Muscle layer of duodenum (tissue), 2 donors: ENCODE results near the gene COL27A1.

Experiments used
- H3K27ac ChIP-seq: one replicate; pipeline ENCODE4 v1.7.0; 2013; ENCODE audit warnings: mild to moderate bottlenecking, low read length
- H3K27me3 ChIP-seq: one replicate; pipeline ENCODE4 v1.7.0; 2013; ENCODE audit warnings: low read depth, mild to moderate bottlenecking, control low read depth, low read length
- H3K36me3 ChIP-seq, 2 donors: one replicate each; pipeline ENCODE4 v1.7.0; 2013; ENCODE audit warnings: low read length in 2 of 2, control low read depth in 1 of 2, mild to moderate bottlenecking in 1 of 2; ENCODE audit not compliant: insufficient read depth in 2 of 2, control insufficient read depth in 1 of 2
- H3K4me1 ChIP-seq, 2 donors: one replicate each; pipeline ENCODE4 v1.7.0; 2013; ENCODE audit warnings: low read length in 2 of 2, mild to moderate bottlenecking in 2 of 2, control low read depth in 1 of 2, moderate library complexity in 1 of 2; ENCODE audit not compliant: insufficient read depth in 2 of 2, control insufficient read depth in 1 of 2
- H3K4me3 ChIP-seq, 2 donors: one replicate each; pipeline ENCODE4 v1.7.0; 2013; ENCODE audit warnings: low read length in 2 of 2, low read depth in 1 of 2, mild to moderate bottlenecking in 1 of 2
- H3K9me3 ChIP-seq, 2 donors: one replicate each; pipeline ENCODE4 v1.7.0; 2013; ENCODE audit warnings: low read length in 2 of 2, control low read depth in 1 of 2, mild to moderate bottlenecking in 1 of 2; ENCODE audit not compliant: control insufficient read depth in 1 of 2
- donor health status: healthy.

The COL27A1 gene

GRCh38 chr9:114304416-114305188 is 149.3 kb downstream of the COL27A1 start:
- Histone ChIP-seq H3K27me3 (no peaks in the 10 kb centered on the region), H3K4me1 (peaks cover 4% of the 10 kb centered on the region in 2 donors), H3K36me3 (peaks cover 0 to 19% of the 10 kb centered on the region in 2 donors), H3K27ac (no peak overlapping the region), H3K9me3 (no peaks in the 10 kb centered on the region), H3K4me3 (no peak overlapping the region)

DNA sequence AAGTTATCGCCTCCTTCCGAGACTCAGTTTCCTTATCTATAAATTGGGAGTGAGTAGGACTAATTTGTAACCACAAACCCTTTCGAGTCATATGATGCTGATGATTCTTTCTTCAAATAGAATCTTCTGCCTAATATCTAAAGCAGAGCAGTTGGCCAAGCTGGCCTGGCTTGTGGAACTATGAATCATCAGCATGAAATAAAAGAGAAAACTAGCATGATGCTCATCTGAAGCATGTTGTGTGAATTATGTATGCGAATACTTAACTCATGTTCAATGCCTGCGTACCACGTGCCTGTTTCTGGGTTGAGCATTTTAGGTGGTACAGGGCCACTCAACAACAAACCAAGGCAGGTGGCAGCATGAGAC is 152.5 kb downstream of the COL27A1 start:
- no peak overlapping the region for H3K4me3 ChIP-seq
- H3K4me1 ChIP-seq, result peaks cover 4% of the 10 kb centered on the region in 2 donors
- H3K27me3 ChIP-seq, result no peaks in the 10 kb centered on the region
- peaks cover 6 to 12% of the 10 kb centered on the region in 2 donors for H3K36me3 ChIP-seq
- no peaks in the 10 kb centered on the region for H3K9me3 ChIP-seq
- H3K27ac ChIP-seq, result no peak overlapping the region

DNA sequence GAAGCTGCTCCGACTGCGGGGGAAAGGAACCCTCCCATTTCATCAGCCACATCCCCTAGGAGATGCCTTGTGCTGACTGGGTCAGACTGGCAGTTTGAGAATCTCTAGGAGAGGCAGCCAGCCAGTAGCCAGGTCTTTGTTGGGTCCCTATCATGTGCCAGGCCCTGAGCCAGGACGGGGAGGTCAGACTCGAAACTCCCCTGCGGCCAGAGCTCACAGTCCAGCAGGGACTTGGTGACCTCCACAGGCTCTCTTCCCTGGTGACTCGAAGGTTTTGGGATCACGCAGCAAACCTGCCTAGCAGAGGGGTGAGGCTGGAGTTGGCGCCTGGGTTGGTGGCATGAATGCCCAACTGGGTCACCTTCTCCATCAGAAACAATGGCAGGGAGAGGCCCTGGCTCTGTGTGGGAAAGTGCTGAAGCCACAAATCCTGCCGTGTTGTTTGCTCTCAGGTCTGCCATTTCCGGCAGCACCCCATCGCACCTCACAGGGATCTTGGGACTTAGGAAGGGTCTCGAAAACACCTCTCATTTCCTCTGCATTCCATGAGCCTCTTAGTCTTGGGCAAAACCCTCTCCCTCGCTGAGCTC is 153.1 kb downstream of the COL27A1 start:
- H3K4me3 ChIP-seq, result no peak overlapping the region
- H3K9me3 ChIP-seq, result no peaks in the 10 kb centered on the region
- H3K4me1 ChIP-seq, result peaks cover 4% of the 10 kb centered on the region in 2 donors
- H3K27me3 ChIP-seq, result no peaks in the 10 kb centered on the region
- H3K36me3 ChIP-seq, result peaks cover 6 to 12% of the 10 kb centered on the region in 2 donors
- H3K27ac ChIP-seq, result no peak overlapping the region

- no peak overlapping the region for H3K27ac ChIP-seq
- H3K9me3 ChIP-seq, result no peaks in the 10 kb centered on the region
- no peaks in the 10 kb centered on the region for H3K27me3 ChIP-seq
- peaks cover 6 to 12% of the 10 kb centered on the region in 2 donors for H3K36me3 ChIP-seq
- H3K4me3 ChIP-seq, result no peak overlapping the region
- H3K4me1 ChIP-seq, result peaks cover 4% of the 10 kb centered on the region in 2 donors
These were observed 153.8 kb downstream of the COL27A1 start for GRCh38 chr9:114309096-114309495.

DNA sequence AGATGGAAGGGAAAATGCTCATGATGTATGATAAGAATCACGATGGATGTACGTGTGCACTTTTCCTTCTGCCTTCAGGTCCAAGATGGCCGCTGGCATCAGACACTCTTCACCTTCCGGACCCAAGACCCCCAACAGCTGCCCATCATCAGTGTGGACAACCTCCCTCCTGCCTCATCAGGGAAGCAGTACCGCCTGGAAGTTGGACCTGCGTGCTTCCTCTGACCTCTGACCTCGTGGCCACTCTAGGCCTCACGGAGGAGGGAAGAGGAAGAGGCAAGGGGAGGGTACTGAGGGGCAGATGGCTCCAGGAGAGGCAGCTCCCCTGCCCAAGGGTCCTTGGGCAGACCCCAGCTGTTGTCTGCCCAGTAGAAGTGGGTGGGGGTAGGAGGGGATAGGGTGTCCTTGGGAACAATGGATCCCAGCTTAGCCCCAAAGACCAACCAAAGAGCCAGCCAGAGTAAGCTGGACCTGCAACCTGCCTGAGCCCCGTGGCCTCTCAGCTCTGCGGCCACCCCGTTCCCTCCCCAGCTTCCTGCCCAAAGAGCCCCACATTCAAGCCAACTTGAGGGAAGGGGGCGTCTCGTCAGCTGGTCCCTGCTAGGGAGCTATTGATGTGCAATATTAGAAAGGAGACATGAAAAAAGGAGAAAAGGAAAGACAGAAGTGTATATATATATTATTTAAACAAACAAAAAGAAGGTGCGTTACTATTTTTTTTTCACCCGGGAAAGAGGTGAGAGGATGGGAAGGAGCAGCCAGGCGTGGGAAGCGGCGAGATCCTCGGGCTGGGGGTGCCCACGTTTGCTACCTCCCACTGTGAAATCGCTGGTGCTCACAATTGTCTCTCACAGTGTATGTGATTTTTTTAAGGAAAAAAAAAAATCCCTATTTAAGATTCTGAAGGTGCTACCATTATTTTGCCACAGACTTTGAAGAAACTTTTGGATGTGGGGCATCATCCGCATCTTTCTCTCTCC is 155.4 kb downstream of the COL27A1 start:
- Histone ChIP-seq H3K27me3 (no peaks in the 10 kb centered on the region), H3K36me3 (peaks cover 6 to 12% of the 10 kb centered on the region in 2 donors), H3K27ac (no peak overlapping the region), H3K4me1 (no peaks in the 10 kb centered on the region), H3K4me3 (no peak overlapping the region), H3K9me3 (peaks cover 0 to 4% of the 10 kb centered on the region in 2 donors)

DNA sequence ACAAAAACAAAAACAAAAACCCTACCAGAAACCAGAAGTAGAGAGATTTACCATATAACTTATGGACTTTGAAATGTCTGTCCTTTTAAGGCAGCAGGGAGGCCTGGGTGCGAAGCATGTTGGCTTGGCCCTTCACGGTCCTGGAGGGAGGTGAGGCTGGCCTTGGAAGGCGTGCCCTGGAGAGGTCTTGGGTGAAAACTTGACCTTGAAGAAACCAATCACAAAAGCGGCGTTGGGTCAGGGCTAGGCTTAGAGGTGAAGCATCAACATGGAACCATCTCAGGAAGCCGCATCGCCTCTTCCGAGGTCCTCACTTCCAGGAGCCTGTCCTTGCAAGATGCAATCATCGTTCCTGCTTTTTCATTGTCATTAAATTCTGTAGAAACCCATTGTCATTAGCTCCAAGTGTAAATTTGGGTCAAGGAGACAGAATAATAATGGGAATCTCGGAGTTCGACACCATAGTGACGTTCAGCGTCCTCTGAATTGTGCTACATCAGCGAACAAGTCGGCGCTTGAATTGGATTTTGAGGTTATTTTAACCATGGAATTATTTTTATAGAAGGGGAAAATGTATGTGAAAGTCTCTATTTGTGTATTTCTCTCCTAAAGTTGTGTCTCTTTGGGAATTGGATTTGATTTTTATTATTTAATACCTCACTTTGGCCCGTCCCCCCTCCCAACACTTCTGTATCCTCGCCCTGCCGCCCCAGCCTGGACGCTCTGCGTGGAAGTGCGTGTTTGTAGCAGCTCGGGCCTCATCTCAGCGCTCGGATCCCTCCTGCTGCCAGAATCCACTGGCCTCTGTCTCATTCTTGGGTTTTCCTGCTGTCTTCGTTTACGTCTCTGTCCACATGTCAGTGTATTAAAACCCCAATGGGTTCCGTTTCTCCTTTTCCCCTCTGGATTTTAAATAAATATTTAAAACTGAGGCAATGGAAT is 156.5 kb downstream of the COL27A1 start:
- Histone ChIP-seq H3K9me3 (peaks cover 0 to 4% of the 10 kb centered on the region in 2 donors), H3K4me1 (no peaks in the 10 kb centered on the region), H3K27me3 (no peaks in the 10 kb centered on the region), H3K27ac (no peak overlapping the region), H3K36me3 (peaks cover 6 to 11% of the 10 kb centered on the region in 2 donors), H3K4me3 (no peak overlapping the region)

- H3K36me3 ChIP-seq, result peaks cover 6 to 9% of the 10 kb centered on the region in 2 donors
- peaks cover 0 to 4% of the 10 kb centered on the region in 2 donors for H3K9me3 ChIP-seq
- H3K4me3 ChIP-seq, result no peak overlapping the region
- no peaks in the 10 kb centered on the region for H3K27me3 ChIP-seq
- H3K27ac ChIP-seq, result no peak overlapping the region
- H3K4me1 ChIP-seq, result no peaks in the 10 kb centered on the region
These were observed 157.2 kb downstream of the COL27A1 start for GRCh38 chr9:114312513-114312875.

DNA sequence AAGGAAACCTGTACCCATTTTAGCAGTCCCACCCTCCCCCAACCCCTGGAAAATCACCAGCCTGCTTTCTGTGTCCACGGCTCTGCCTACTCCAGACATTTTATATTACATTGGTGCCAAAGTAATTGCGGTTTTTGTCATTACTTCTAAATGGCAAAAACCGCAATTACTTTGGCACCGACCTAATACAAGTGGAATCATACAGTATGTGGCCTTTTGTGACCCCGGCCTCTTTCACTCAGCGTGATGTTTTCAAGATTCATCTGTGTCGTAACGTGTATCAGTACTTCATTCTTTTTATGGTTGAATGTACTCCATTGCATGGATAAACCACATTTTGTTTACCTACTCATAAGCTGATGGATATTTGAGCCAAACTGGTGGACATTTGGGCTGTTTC is 157.8 kb downstream of the COL27A1 start:
- H3K4me1 ChIP-seq, result no peaks in the 10 kb centered on the region
- peaks cover 0 to 4% of the 10 kb centered on the region in 2 donors for H3K9me3 ChIP-seq
- H3K4me3 ChIP-seq, result no peak overlapping the region
- no peaks in the 10 kb centered on the region for H3K27me3 ChIP-seq
- no peak overlapping the region for H3K27ac ChIP-seq
- peaks cover 6 to 8% of the 10 kb centered on the region in 2 donors for H3K36me3 ChIP-seq

GRCh38 chr9:114314256-114314867 is 159.0 kb downstream of the COL27A1 start:
- H3K36me3 ChIP-seq, result peaks cover 5 to 6% of the 10 kb centered on the region in 2 donors
- H3K4me3 ChIP-seq, result no peak overlapping the region
- no peak overlapping the region for H3K27ac ChIP-seq
- no peaks in the 10 kb centered on the region for H3K27me3 ChIP-seq
- no peaks in the 10 kb centered on the region for H3K4me1 ChIP-seq
- H3K9me3 ChIP-seq, result peaks cover 0 to 4% of the 10 kb centered on the region in 2 donors
